ENCODE measurements around the gene FUT2. TPM values are rescaled to one million over a fixed set of nuclear protein-coding genes. Genes with fewer than 3 reads are reported as not detected.
A peak's percentile ranks its signal among the peaks of the same experiment; 100 is the strongest.
"Not testable (repeated sequence)": the region's sequence is repeated elsewhere in the genome, so short reads cannot be mapped to it uniquely, and the experiment has no call there.

The FUT2 gene
- total RNA-seq, 1 donor from 2014 or later = not detected

GRCh38 chr19:48716562-48717291 lies 21.0 kb downstream of the FUT2 start:
- intact Hi-C loops (cut with DNase I) = loop anchor here (10.0 kb wide), 1 partner anchor 352 kb away; the partner anchor contains the start of genes SYNGR4 and TMEM143
- H3K9me3 ChIP-seq = no peaks in the 10 kb centered on the region
- peaks cover 15 to 24% of the 10 kb centered on the region in 2 donors for H3K4me1 ChIP-seq
- no peak for TF ChIP-seq CTCF (IDR thresholded peaks at IDR 0.05)
- H3K27me3 ChIP-seq = no peaks in the 10 kb centered on the region
- peak overlapping the region; percentile 19 to 45 for H3K27ac ChIP-seq
- H3K4me3 ChIP-seq = peak overlapping the region; percentile 8 to 50
- no peaks in the 10 kb centered on the region for H3K36me3 ChIP-seq
- DNase-seq (ENCODE audit: low spot score in 2 of 2) = no peak

GRCh38 chr19:48718106-48718505 lies 22.3 kb downstream of the FUT2 start:
- not testable (repeated sequence) for H3K4me3 ChIP-seq; H3K36me3 ChIP-seq; H3K9me3 ChIP-seq; DNase-seq (ENCODE audit: low spot score in 2 of 2); H3K27me3 ChIP-seq; H3K27ac ChIP-seq
- intact Hi-C loops (cut with DNase I) = loop anchor here (10.0 kb wide), 1 partner anchor 353 kb away; the partner anchor contains the start of genes SYNGR4 and TMEM143
- H3K4me1 ChIP-seq = peaks cover 15 to 24% of the 10 kb centered on the region in 2 donors

GRCh38 chr19:48718711-48719231 lies 23.0 kb downstream of the FUT2 start:
- DNase-seq (ENCODE audit: low spot score in 2 of 2) = no peak
- no peaks in the 10 kb centered on the region for H3K9me3 ChIP-seq
- peak overlapping the region in 1 of 2 donors; percentile 15 for H3K27ac ChIP-seq
- peaks cover 12 to 19% of the 10 kb centered on the region in 2 donors for H3K4me1 ChIP-seq
- peak overlapping the region in 1 of 2 donors; percentile 19 for H3K4me3 ChIP-seq
- intact Hi-C loops (cut with DNase I) = loop anchor here (10.0 kb wide), 1 partner anchor 354 kb away; the partner anchor contains the start of genes SYNGR4 and TMEM143
- H3K36me3 ChIP-seq = no peaks in the 10 kb centered on the region
- H3K27me3 ChIP-seq = no peaks in the 10 kb centered on the region
- no peak for TF ChIP-seq CTCF (IDR thresholded peaks at IDR 0.05)

- H3K4me1 ChIP-seq = peaks cover 12 to 23% of the 10 kb centered on the region in 2 donors
- intact Hi-C loops (cut with DNase I) = loop anchor here (2.0 to 10.0 kb wide), 2 partner anchors 19 to 355 kb away; partner anchors contain the start of genes SYNGR4 and TMEM143
- no peaks in the 10 kb centered on the region for H3K27me3 ChIP-seq
- no peak for TF ChIP-seq CTCF (IDR thresholded peaks at IDR 0.05)
- no peak for DNase-seq (ENCODE audit: low spot score in 2 of 2)
- H3K9me3 ChIP-seq = no peaks in the 10 kb centered on the region
- H3K4me3 ChIP-seq = peak within 1 kb of the TSS; percentile 48 to 65
- H3K36me3 ChIP-seq = no peaks in the 10 kb centered on the region
- peak within 1 kb of the TSS; percentile 77 to 93 for H3K27ac ChIP-seq
Measured at GRCh38 chr19:48719263-48720171, 23.7 kb downstream of the FUT2 start, which contains the start of gene MAMSTR. Gene MAMSTR (minus strand): TSS chr19:48719725. CDS start chr19:48719031, 694 bp downstream.

GRCh38 chr19:48720251-48720612 lies 24.5 kb downstream of the FUT2 start:
- Histone ChIP-seq H3K27me3 (no peaks in the 10 kb centered on the region), H3K36me3 (no peaks in the 10 kb centered on the region), H3K27ac (peak overlapping the region; percentile 77 to 93), H3K9me3 (no peaks in the 10 kb centered on the region), H3K4me1 (peaks cover 6 to 24% of the 10 kb centered on the region in 2 donors), H3K4me3 (peak overlapping the region; percentile 48 to 65)
- intact Hi-C loops (cut with DNase I) = loop anchor here (2.0 kb wide), 1 partner anchor 19 kb away; no protein-coding TSS in a partner anchor
- no peak for TF ChIP-seq CTCF (IDR thresholded peaks at IDR 0.05)
- no peak for DNase-seq (ENCODE audit: low spot score in 2 of 2)
